Liver (tissue), 9 donors: ENCODE data around the gene PXDN. TPM values are rescaled to one million over a fixed set of nuclear protein-coding genes. Genes with fewer than 3 reads are reported as not detected.

Experiments used
- DNase-seq: peaks from one replicate; pipeline ENCODE4 v3.0.0-alpha.2; 2017; ENCODE audit warnings: low spot score
- H3K27ac ChIP-seq, 2 donors: one replicate each; pipeline ENCODE4 v1.7.0; 2013; ENCODE audit warnings: inconsistent platforms in 2 of 2, low read length in 2 of 2, control low read depth in 1 of 2, low read depth in 1 of 2, mild to moderate bottlenecking in 1 of 2
- H3K27me3 ChIP-seq, 4 donors: one replicate each; pipeline versions ENCODE4 v1.6.1 to v1.7.0; 2013; ENCODE audit warnings: low read length in 3 of 4, inconsistent platforms in 1 of 4, mild to moderate bottlenecking in 1 of 4, moderate library complexity in 1 of 4; ENCODE audit not compliant: control insufficient read depth in 4 of 4, insufficient read depth in 4 of 4
- H3K36me3 ChIP-seq, 4 donors: one replicate each; pipeline versions ENCODE4 v1.6.1 to v1.7.0; 2013; ENCODE audit warnings: low read length in 3 of 4, mild to moderate bottlenecking in 3 of 4, low read depth in 1 of 4, moderate library complexity in 1 of 4; ENCODE audit not compliant: control insufficient read depth in 4 of 4, insufficient read depth in 3 of 4
- H3K4me1 ChIP-seq, 4 donors: one replicate each; pipeline versions ENCODE4 v1.6.1 to v1.7.0; 2013; ENCODE audit warnings: low read length in 3 of 4, mild to moderate bottlenecking in 3 of 4, moderate library complexity in 1 of 4; ENCODE audit not compliant: control insufficient read depth in 4 of 4, insufficient read depth in 4 of 4
- H3K4me3 ChIP-seq, 3 donors: one replicate each; pipeline versions ENCODE4 v1.6.1 to v1.7.0; 2013; ENCODE audit warnings: low read length in 3 of 3, control low read depth in 1 of 3, low read depth in 1 of 3, mild to moderate bottlenecking in 1 of 3
- H3K9ac ChIP-seq, 2 donors: one replicate each; pipeline ENCODE4 v1.7.0; 2013; ENCODE audit warnings: low read length in 2 of 2, mild to moderate bottlenecking in 2 of 2, moderate library complexity in 2 of 2, control low read depth in 1 of 2, low read depth in 1 of 2
- H3K9me3 ChIP-seq, 4 donors: one replicate each; pipeline versions ENCODE4 v1.6.1 to v1.7.0; 2013; ENCODE audit warnings: low read length in 3 of 4; ENCODE audit not compliant: control insufficient read depth in 4 of 4
- ATF3 ChIP-seq: IDR thresholded peaks from 2 replicates; pipeline ENCODE4 v1.6.1; 2016; ENCODE audit warnings: antibody characterized with exemption
- CTCF ChIP-seq: fragments of 150-350 bp; IDR thresholded peaks from 2 replicates; pipeline ENCODE4 v1.5.1; 2017; ENCODE audit warnings: improper control_type of control experiment, low read depth, low read length; ENCODE audit not compliant: missing input control
- EGR1 ChIP-seq, 2 donors: IDR thresholded peaks; 2 replicates each; pipeline ENCODE4 v1.6.1; 2016 to 2018; ENCODE audit warnings: antibody characterized with exemption in 2 of 2, low read depth in 2 of 2
- FOXA1 ChIP-seq: IDR thresholded peaks from 2 replicates; pipeline ENCODE4 v1.6.1; 2016; ENCODE audit warnings: antibody characterized with exemption
- FOXA2 ChIP-seq: IDR thresholded peaks from 2 replicates; pipeline ENCODE4 v1.6.1; 2016; ENCODE audit warnings: antibody characterized with exemption
- GABPA ChIP-seq, 2 donors: IDR thresholded peaks in 1 of 2; conservative IDR thresholded peaks in 1 of 2; 2 replicates each; pipeline ENCODE4 v1.6.1; 2016; ENCODE audit warnings: antibody characterized with exemption in 2 of 2, mild to moderate bottlenecking in 1 of 2, moderate library complexity in 1 of 2
- HNF4A ChIP-seq, 2 donors: conservative IDR thresholded peaks; 2 replicates each; pipeline ENCODE4 v1.6.1; 2016; ENCODE audit warnings: antibody characterized with exemption in 2 of 2, mild to moderate bottlenecking in 2 of 2
- HNF4G ChIP-seq: IDR thresholded peaks from 2 replicates; pipeline ENCODE4 v1.6.1; 2016; ENCODE audit warnings: antibody characterized with exemption
- JUND ChIP-seq, 2 donors: IDR thresholded peaks; 2 replicates each; pipeline ENCODE4 v1.6.1; 2016; ENCODE audit warnings: antibody characterized with exemption in 2 of 2
- MAX ChIP-seq: IDR thresholded peaks from 2 replicates; pipeline ENCODE4 v1.6.1; 2016; ENCODE audit warnings: antibody characterized with exemption
- NR2F2 ChIP-seq: IDR thresholded peaks from 2 replicates; pipeline ENCODE4 v1.6.1; 2016; ENCODE audit warnings: antibody characterized with exemption
- RAD21 ChIP-seq, 2 donors: IDR thresholded peaks; 2 replicates each; pipeline ENCODE4 v1.6.1; 2016; ENCODE audit warnings: antibody characterized with exemption in 2 of 2, mild to moderate bottlenecking in 2 of 2
- RXRA ChIP-seq, 2 donors: IDR thresholded peaks; 2 replicates each; pipeline ENCODE4 v1.6.1; 2017 to 2018; ENCODE audit warnings: antibody characterized with exemption in 2 of 2, mild to moderate bottlenecking in 1 of 2
- SP1 ChIP-seq: IDR thresholded peaks from 2 replicates; pipeline ENCODE4 v1.6.1; 2018; ENCODE audit warnings: antibody characterized with exemption, mild to moderate bottlenecking
- TAF1 ChIP-seq: conservative IDR thresholded peaks from 2 replicates; pipeline ENCODE4 v1.6.1; 2016; ENCODE audit warnings: antibody characterized with exemption, mild to moderate bottlenecking
- YY1 ChIP-seq: IDR thresholded peaks from 2 replicates; pipeline ENCODE4 v1.6.1; 2016; ENCODE audit warnings: antibody characterized with exemption, mild to moderate bottlenecking
- ZBTB33 ChIP-seq: IDR thresholded peaks from 2 replicates; pipeline ENCODE4 v1.6.1; 2016; ENCODE audit warnings: antibody characterized with exemption
- WGBS: extraction: QIAGEN DNeasy Blood & Tissue Kit; methylation state at CpG from one replicate; pipeline ENCODE4 v1.1.7; 2013; 5-methylcytosine and 5-hydroxymethylcytosine counted together
- polyA plus RNA-seq, 2 donors: library from polyadenylated mRNA; stranded (reverse) in 1 of 2; unstranded in 1 of 2; fragments of 200-250 nt in 1 of 2; fragments of >200 nt in 1 of 2; fragmentation: Nextera tagmentation in 1 of 2; extraction: Ambion mirVana in 1 of 2; gene quantifications; one replicate each; pipeline versions ENCODE4 v1.2.1 to v1.2.3, GENCODE V29; 2013 to 2015
- total RNA-seq, 2 donors: library from RNA; depleted of rRNA; stranded (reverse); fragments of >200 nt; gene quantifications; one replicate each; pipeline ENCODE4 v1.2.3, GENCODE V29; 2014
- donor health status: healthy.
- donor health status: healthy.
- donor health status: healthy.
- donor health status: healthy.
- donor health status: healthy.

Gene PXDN
- total and polyA plus RNA-seq, 4 donors = 4.2 to 21.5 (median 16.9) TPM

GRCh38 chr2:1693723-1694122 is 50.6 kb downstream of the PXDN start:
- Histone ChIP-seq H3K4me1 (no peaks in the 10 kb centered on the region), H3K27ac (no peak overlapping the region), H3K27me3 (no peaks in the 10 kb centered on the region), H3K9ac (no peak overlapping the region), H3K4me3 (no peak overlapping the region), H3K36me3 (no peaks in the 10 kb centered on the region), H3K9me3 (no peaks in the 10 kb centered on the region)
- 69% methylated on average over 9 of the region's 9 CpGs for WGBS
- TF ChIP-seq YY1 = no peak
- no peak for TF ChIP-seq RXRA (IDR thresholded peaks at IDR 0.05)
- TF ChIP-seq NR2F2 = no peak
- no peak for TF ChIP-seq FOXA1
- no peak for DNase-seq

- DNase-seq = no peak
- WGBS = 81% methylated on average over 11 of the region's 11 CpGs
- H3K9me3 ChIP-seq = no peaks in the 10 kb centered on the region
- H3K36me3 ChIP-seq = no peaks in the 10 kb centered on the region
- H3K27ac ChIP-seq = no peak overlapping the region
- H3K9ac ChIP-seq = no peak overlapping the region
- no peaks in the 10 kb centered on the region for H3K27me3 ChIP-seq
- H3K4me3 ChIP-seq = no peak overlapping the region
- H3K4me1 ChIP-seq = no peaks in the 10 kb centered on the region
- no peak for TF ChIP-seq NR2F2
- no peak for TF ChIP-seq MAX
- TF ChIP-seq FOXA1 = no peak
- TF ChIP-seq TAF1 = no peak
- TF ChIP-seq HNF4G = no peak
- no peak for TF ChIP-seq EGR1 (IDR thresholded peaks at IDR 0.05; ENCODE audit: low read depth in 2 of 2)
- TF ChIP-seq RAD21 (IDR thresholded peaks at IDR 0.05) = no peak
- no peak for TF ChIP-seq ATF3
- TF ChIP-seq JUND (IDR thresholded peaks at IDR 0.05) = no peak
- TF ChIP-seq FOXA2 = no peak
- no peak for TF ChIP-seq ZBTB33
- no peak for TF ChIP-seq SP1
- no peak for TF ChIP-seq GABPA (IDR thresholded peaks at IDR 0.05 in 1 of 2, conservative IDR thresholded peaks at IDR 0.05 in 1 of 2)
- TF ChIP-seq HNF4A (conservative IDR thresholded peaks at IDR 0.05) = no peak
- TF ChIP-seq CTCF = no peak
- TF ChIP-seq YY1 = no peak
Measured at GRCh38 chr2:1692342-1692741, 52.0 kb downstream of the PXDN start.

- H3K9me3 ChIP-seq = no peaks in the 10 kb centered on the region
- H3K9ac ChIP-seq = no peak overlapping the region
- H3K4me3 ChIP-seq = no peak overlapping the region
- DNase-seq = no peak
- H3K4me1 ChIP-seq = no peaks in the 10 kb centered on the region
- no peak overlapping the region for H3K27ac ChIP-seq
- H3K27me3 ChIP-seq = peaks cover 0 to 3% (median 0%) of the 10 kb centered on the region in 4 donors
- H3K36me3 ChIP-seq = no peaks in the 10 kb centered on the region
- 77% methylated on average over 9 of the region's 9 CpGs for WGBS
- TF ChIP-seq YY1 (no peak), CTCF (no peak), ZBTB33 (no peak)
Measured at GRCh38 chr2:1691366-1691765, 52.9 kb downstream of the PXDN start.
